GM18873 (cell line): ENCODE data around the gene B3GALT6.

Source experiments
- ATAC-seq: cut with Tn5 transposase; IDR thresholded peaks from one replicate; pipeline ENCODE4 v1.9.1; 2021; ENCODE audit warnings: mild to moderate bottlenecking, moderate library complexity, moderate number of reproducible peaks; ENCODE audit not compliant: unreplicated experiment, low FRiP score

Gene B3GALT6

GRCh38 chr1:1229770-1230169 is 2.3 kb upstream of the B3GALT6 start:
- no peak for ATAC-seq

- no peak for ATAC-seq
Measured at GRCh38 chr1:1230656-1231399, 1.2 kb upstream of the B3GALT6 start.

GRCh38 chr1:1231400-1232207 is 433 bp upstream of the B3GALT6 start, which contains the start of gene SDF4:
Gene SDF4, minus strand, starts transcription at chr1:1232001. Its CDS starts 3,229 bp downstream, at chr1:1228772.
- peak; percentile 77 for ATAC-seq

DNA sequence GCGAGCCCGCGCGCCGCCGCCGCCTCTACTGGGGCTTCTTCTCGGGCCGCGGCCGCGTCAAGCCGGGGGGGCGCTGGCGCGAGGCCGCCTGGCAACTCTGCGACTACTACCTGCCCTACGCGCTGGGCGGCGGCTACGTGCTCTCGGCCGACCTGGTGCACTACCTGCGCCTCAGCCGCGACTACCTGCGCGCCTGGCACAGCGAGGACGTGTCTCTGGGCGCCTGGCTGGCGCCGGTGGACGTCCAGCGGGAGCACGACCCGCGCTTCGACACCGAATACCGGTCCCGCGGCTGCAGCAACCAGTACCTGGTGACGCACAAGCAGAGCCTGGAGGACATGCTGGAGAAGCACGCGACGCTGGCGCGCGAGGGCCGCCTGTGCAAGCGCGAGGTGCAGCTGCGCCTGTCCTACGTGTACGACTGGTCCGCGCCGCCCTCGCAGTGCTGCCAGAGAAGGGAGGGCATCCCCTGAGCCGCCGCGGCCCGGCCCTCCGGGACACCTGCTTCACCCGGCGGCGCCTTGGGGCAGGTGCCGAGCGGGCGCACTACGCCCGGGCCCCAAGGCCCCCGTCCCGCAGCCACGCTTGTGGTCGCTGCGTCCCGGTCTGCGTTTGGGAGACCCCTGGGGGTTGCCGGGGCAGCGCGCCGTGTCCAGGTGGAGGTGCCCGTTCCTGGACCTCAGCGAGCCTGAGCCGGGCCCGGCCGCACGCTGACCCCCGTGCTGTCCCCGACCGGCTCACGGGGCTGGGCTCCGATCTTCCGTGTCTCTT is 944 bp downstream of the B3GALT6 start:
- ATAC-seq = no peak

- no peak for ATAC-seq
Measured at GRCh38 chr1:1233567-1233892, 1.5 kb downstream of the B3GALT6 start.

- no peak for ATAC-seq
Measured at GRCh38 chr1:1234180-1234808, 2.3 kb downstream of the B3GALT6 start.

- no peak for ATAC-seq
Measured at GRCh38 chr1:1235016-1235744, 3.1 kb downstream of the B3GALT6 start.

- no peak for ATAC-seq
Measured at GRCh38 chr1:1236176-1236763, 4.2 kb downstream of the B3GALT6 start.

DNA sequence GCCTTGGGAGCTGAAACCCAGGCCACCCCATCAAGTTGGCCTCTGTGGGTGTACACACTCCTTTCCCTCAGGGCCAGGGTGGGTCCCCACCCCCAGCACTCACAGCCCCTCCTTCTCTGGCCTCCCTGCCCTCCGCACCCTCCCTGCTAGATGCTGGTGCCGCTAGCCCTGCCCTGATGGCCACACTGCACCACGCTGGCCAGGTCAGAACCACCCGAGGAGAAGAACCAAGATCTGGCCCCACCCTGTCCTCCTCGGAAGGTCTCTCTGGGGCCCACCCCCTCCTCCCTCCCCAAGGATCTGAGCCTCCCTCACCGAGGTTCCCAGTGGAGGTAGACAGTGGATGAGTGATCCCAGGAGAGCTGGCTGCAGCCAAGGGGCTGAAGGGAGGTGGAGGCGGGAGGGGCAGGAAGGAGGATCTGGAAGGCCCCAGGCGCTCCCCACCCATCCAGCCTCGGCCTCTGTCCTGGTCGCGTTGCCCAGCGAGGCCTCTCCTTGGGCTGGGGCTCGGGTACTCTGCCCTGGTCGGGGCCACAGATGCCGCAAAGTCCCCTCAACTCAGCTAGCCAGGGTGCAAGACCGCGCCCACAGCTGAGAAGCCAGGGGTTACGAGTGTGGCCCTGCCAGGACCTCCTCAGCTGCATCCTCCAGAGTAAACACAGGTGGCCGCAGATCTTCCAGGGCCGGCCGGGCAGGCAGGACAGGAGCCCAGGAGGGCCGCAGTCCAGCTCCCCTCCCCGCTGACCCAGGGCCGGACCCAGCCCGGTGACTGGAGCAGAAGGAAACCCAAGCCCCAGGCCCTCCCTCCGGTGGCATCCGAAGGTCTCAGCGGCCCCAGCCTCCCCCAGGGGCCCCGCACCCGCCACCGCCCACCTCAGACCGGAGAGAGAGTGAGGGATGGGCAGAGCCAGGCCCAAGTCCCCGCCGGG is 5.2 kb downstream of the B3GALT6 start:
- ATAC-seq = no peak

- no peak for ATAC-seq
Measured at GRCh38 chr1:1237874-1238701, 6.1 kb downstream of the B3GALT6 start.

DNA sequence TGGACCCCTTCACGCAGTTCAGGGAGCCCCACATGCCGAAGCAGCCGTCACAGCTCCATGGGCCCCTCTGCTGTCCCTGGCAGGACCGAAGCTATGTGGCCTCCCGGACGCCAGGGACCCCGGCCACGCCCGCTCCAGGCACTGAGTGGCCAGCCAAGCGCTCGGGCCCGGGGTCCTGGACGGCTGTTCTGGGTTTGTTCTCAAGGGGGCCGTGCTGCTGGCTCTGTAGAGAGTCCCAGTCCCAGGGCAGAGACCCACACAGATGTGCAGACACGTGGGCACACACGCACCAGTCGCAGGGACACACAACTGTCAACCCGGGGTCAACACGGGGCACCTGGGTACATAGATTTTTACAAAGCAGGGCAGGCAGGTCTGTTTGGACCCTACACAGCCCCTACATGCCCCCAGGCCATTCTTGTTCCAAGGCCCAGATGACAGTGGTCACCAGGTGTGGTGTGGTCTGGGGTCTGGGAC is 6.7 kb downstream of the B3GALT6 start:
- no peak for ATAC-seq

DNA sequence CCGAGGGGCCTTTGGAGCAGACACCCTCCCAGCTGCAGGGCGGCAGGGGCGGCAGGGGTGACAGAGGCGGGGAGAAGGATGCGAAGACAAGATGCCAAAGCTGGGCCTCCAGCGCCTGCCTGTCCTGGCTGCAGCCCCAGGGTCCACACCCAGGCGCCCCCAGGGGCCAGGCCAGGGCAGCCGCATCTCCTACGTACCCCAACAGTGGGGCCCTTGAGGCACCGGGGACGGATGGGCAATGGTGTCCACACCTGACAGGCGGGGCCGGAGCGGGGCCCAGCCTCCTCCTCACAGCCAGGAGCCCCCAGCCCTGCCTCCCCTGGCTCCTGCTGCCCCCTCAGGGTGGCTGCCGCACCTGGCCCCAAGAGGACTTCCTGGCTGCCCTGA is 7.2 kb downstream of the B3GALT6 start:
- no peak for ATAC-seq

DNA sequence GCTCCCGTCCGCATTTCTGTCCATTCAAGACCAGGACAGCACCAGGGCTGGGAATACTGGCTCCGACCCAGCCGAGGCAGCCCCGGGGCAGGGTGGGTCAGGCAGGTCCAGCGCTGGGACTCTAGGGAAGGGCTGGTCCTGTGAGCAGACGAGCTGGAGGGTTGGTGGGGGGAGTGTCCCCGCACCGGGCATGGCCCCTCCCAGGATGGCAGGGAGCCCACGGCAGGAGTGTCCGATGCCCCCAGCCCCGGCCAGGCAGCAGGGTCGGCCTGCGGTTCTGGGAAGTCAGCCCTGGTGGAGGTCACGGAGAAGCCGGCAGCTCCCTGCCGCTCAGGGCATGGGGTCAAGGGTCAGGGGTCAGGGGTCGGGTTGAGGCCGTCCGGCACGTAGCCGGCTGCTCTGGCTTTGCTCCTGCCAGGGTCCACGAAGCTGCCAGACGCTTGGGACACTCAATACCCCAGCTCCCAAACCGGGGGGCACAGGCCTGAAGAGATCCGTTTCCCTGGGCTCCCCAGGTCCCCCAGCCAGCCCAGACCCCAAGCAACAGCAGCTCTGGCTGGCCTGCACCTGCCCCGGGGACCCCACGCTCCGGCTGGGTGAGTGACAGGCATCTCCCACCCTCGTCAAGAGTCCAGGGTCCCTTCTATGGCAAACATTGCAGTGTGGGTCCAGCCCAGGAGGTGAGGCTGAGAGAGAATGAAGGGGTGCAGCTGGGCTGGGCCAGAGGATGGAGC is 7.7 kb downstream of the B3GALT6 start:
- no peak for ATAC-seq

GRCh38 chr1:1240348-1240732 is 8.3 kb downstream of the B3GALT6 start:
- no peak for ATAC-seq

DNA sequence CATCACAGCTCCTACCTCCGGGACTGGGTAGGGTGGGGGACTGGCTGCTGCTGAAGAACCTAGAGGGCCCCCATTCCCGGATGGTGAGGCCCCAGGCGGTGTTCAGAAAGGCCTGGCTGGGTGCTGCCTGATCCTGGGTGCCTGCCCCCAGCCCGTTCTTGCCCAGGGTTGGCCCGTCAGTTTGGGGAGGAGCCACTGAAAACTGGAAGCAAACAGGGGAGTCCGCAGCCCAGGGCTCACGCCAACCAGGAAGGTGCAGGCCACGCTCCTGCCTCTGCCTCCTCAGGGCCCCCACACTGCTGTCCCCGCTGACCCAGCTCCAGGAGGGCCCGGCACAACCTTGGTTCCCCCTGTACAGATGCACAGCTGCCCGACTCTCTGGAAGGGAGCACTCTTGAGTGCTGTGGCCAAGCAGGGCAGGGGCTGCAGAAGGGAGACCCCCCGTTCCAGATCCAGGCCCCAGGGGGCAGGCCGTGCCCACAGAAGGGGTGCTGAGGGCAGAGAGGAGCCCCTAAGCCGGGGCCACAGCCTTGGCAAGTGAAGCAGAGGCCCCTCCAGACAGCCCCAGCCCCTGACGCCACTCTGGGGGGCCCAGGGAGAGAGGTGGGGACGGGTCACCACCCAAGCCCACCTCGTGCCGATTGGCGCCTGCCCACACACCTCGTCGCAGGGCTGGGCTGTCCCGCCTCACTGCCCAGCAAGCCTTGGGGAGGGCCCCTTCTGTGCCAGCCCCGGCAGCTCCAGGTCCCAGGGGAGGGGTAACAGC is 9.0 kb downstream of the B3GALT6 start:
- no peak for ATAC-seq

- no peak for ATAC-seq
Measured at GRCh38 chr1:1241588-1242219, 9.7 kb downstream of the B3GALT6 start.
